Measurements from ENCODE around the gene RNH1.

Gene RNH1

GRCh38 chr11:506995-507726 is at the start of gene RNH1:
RNH1 (minus strand) TSS chr11:507242; CDS start chr11:502162, 5,080 bp downstream.
- DNase-seq (ENCODE audit: low spot score in 2 of 2) (peak; percentile 94 to 96), ATAC-seq (replicated peaks; ENCODE audit: extremely low read depth, poor library complexity, severe bottlenecking) (peak; percentile 66)
- H3K36me3 Mint-ChIP-seq (ENCODE audit: insufficient read depth), result peaks cover 27% of the 10 kb centered on the region
- peak within 1 kb of the TSS; percentile 98 for H3K27ac Mint-ChIP-seq (ENCODE audit: low read depth)
- H3K4me1 Mint-ChIP-seq, result peaks cover 9% of the 10 kb centered on the region
- no peaks in the 10 kb centered on the region for H3K27me3 Mint-ChIP-seq
- H3K9me3 Mint-ChIP-seq, result no peaks in the 10 kb centered on the region
- H3K4me3 Mint-ChIP-seq, result peak within 1 kb of the TSS; percentile 97

DNA sequence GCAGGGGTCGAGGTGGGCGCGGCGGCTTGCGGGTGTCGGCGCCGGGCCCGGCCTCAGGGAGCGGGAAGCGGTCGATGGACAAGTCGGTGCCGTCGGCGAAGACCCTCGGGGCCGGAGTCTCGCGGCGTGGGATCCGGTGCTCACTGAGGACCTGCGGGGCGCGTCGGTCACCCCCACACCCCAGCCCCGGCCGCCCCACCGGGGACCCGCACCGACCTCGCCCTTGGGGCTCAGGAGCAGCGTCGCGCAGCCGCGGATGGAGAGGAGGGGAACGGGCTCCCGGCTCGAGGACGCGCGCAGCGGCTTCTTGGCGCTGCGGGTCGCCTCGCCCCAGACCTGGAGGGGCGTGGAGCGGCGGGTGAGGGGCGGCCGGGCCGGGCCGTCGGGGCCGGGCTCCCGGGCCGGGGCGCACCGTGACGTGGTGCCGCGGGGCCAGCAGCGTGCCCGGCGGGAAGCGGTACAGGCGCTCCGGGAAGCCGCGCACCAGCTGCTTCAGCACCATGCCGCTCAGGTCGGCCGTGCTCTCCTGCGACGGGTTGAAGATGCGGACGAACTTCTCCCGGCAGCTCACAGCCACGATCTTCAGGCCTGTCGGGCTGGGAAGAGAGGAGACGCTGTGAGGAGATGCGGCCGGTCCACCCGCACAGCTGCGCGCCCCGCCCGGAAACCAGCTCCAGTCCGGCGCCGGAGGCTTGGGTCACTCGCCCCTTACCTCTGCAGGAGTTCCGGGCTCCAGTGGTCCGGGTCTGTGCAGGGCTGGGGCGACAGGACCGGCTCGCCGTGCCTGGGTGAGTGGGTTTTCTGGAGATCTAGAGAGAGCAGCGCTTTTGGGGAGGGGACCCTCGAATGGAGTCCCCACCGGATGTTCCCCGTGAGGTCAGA is 49.0 kb upstream of the RNH1 start:
- no peaks in the 10 kb centered on the region for H3K9me3 Mint-ChIP-seq
- no peak for DNase-seq (ENCODE audit: low spot score in 2 of 2)
- no peak for ATAC-seq (replicated peaks; ENCODE audit: extremely low read depth, poor library complexity, severe bottlenecking)
- H3K4me1 Mint-ChIP-seq, result peaks cover 8% of the 10 kb centered on the region
- peaks cover 6% of the 10 kb centered on the region for H3K36me3 Mint-ChIP-seq (ENCODE audit: insufficient read depth)
- no peak overlapping the region for H3K27ac Mint-ChIP-seq (ENCODE audit: low read depth)
- H3K27me3 Mint-ChIP-seq, result no peaks in the 10 kb centered on the region
- H3K4me3 Mint-ChIP-seq, result no peak overlapping the region

DNA sequence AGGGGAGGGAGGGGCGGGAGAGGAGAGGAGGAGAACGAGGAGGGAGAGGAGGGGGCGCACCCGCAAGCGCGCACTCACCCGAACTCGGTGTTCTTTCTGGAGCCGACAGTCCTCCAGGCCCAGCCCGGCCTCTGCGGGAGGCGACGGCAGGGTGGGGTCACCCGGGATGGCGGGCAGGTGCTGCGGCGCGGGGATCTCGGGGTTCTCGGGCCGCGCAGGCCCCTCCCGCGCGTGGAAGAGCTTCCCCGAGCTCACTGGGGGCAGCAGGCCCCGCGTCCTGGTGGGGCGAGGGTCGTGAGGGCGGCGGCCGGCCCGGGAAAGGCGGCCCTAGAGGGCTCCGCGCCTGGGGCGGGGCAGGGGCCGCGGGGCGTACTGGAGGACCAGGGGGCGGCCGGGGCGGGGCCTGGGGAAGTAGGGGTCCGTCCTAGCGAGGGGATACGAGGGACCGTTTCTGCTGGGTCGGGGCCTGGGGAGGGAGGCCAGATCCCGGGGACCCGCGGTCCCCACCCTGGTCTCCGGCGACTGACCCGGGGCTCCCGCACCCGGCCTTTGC is 48.3 kb upstream of the RNH1 start:
- ATAC-seq (replicated peaks; ENCODE audit: extremely low read depth, poor library complexity, severe bottlenecking) (no peak), DNase-seq (ENCODE audit: low spot score in 2 of 2) (no peak)

DNA sequence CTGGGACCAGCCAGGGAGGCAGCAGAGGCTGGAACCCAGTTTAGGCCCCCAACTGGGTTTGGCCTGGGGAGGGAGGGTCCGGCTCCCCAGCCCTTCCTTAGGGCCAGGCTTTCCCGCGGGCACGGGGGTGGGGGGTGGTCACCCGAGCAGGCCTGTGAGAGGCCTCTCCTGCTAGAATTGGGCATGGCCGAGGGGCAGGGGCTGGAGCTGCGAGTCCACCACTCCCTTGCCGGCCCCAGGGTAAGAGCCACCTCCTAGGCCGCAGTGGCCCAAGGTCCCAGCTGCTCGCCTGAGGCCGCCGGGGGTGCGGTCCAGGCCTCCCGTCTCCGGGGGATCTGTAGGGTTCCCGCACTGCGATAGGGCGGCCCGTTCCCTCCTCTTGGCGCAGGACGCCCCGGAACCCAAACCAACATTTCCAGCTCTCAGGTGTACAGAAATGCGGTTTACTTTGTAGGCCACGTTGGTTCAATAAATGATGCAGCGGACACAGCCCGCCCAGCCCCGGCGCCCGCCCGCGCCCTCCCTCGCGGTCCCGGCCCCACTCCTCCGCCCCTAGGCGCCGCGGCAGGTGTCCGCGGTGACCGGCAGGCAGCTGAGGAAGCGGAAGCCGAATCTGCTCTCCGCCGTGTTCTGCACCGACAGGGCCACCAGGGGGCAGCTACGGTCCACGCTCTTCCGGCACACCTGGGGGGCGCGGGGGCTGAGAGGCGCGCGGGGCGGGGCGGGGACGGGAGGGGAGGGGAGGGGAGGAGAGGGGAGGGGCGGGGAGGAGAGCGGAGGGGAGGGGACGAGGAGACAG is 47.6 kb upstream of the RNH1 start:
- peak overlapping the region; percentile 46 for H3K4me3 Mint-ChIP-seq
- peaks cover 3% of the 10 kb centered on the region for H3K36me3 Mint-ChIP-seq (ENCODE audit: insufficient read depth)
- peaks cover 1% of the 10 kb centered on the region for H3K4me1 Mint-ChIP-seq
- peak; percentile 69 for ATAC-seq (replicated peaks; ENCODE audit: extremely low read depth, poor library complexity, severe bottlenecking)
- no peaks in the 10 kb centered on the region for H3K27me3 Mint-ChIP-seq
- no peaks in the 10 kb centered on the region for H3K9me3 Mint-ChIP-seq
- H3K27ac Mint-ChIP-seq (ENCODE audit: low read depth), result no peak overlapping the region
- peak in 1 of 2 donors; percentile 60 for DNase-seq (ENCODE audit: low spot score in 2 of 2)

More for the DNA sequence above, 48.3 kb upstream of the RNH1 start:
- Mint-ChIP-seq H3K36me3 (ENCODE audit: insufficient read depth) (peaks cover 7% of the 10 kb centered on the region), H3K4me1 (peaks cover 8% of the 10 kb centered on the region), H3K27me3 (no peaks in the 10 kb centered on the region), H3K4me3 (peak overlapping the region; percentile 46), H3K27ac (ENCODE audit: low read depth) (no peak overlapping the region), H3K9me3 (no peaks in the 10 kb centered on the region)

- DNase-seq (ENCODE audit: low spot score in 2 of 2) (no peak), ATAC-seq (replicated peaks; ENCODE audit: extremely low read depth, poor library complexity, severe bottlenecking) (no peak)
- no peak overlapping the region for H3K4me3 Mint-ChIP-seq
- H3K27ac Mint-ChIP-seq (ENCODE audit: low read depth), result no peak overlapping the region
- peaks cover 4% of the 10 kb centered on the region for H3K36me3 Mint-ChIP-seq (ENCODE audit: insufficient read depth)
- H3K9me3 Mint-ChIP-seq, result no peaks in the 10 kb centered on the region
- H3K4me1 Mint-ChIP-seq, result no peaks in the 10 kb centered on the region
- H3K27me3 Mint-ChIP-seq, result no peaks in the 10 kb centered on the region
Observed at GRCh38 chr11:553988-554340, 46.9 kb upstream of the RNH1 start.

DNA sequence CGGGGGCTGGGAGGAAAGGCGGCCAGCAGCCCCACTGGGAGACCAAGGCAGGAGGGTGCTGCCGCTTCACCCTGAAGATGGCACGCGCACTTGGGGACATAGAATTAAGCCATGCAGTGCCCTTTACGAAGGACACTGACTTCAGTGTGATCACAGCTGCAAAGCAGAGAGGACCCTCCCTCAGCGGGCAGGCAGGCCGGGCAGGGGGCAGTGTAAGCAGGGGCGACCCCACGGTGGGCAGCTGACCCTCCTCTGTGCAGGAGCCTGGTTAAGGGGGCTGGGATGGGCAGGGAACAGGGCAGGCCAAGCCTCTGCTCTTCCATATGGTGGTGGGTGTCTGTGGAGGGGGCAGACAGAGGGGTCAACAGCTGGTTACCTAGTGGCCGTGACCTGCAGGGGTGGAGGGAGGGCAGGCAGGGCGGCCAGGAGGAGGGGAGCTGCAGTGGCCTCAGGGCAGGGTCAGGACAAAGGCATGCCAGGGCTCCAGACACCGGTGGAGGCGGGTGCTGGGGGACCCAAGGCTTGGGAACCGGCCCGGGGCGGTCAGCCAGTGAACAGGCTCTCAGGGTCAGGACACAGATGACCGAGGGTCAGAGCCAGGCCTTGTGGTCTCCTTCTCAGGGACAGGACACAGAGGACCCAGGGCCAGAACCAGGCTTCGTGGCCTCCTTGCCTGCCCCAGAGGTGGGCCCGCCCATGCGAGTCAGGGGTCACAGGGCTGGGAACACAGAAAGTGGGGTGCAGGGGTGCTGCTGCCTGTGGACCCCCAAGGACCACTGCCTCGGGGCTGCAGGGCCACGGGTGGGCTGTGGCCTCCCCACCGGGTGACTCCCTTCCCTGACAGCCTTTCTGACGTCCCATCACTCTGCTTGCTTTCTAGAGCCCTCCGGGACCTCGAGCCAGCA is 46.3 kb upstream of the RNH1 start:
- Mint-ChIP-seq H3K27ac (ENCODE audit: low read depth) (no peak overlapping the region), H3K36me3 (ENCODE audit: insufficient read depth) (peaks cover 4% of the 10 kb centered on the region), H3K4me3 (no peak overlapping the region), H3K9me3 (no peaks in the 10 kb centered on the region), H3K4me1 (no peaks in the 10 kb centered on the region), H3K27me3 (no peaks in the 10 kb centered on the region)
- DNase-seq (ENCODE audit: low spot score in 2 of 2) (no peak), ATAC-seq (replicated peaks; ENCODE audit: extremely low read depth, poor library complexity, severe bottlenecking) (no peak)

DNA sequence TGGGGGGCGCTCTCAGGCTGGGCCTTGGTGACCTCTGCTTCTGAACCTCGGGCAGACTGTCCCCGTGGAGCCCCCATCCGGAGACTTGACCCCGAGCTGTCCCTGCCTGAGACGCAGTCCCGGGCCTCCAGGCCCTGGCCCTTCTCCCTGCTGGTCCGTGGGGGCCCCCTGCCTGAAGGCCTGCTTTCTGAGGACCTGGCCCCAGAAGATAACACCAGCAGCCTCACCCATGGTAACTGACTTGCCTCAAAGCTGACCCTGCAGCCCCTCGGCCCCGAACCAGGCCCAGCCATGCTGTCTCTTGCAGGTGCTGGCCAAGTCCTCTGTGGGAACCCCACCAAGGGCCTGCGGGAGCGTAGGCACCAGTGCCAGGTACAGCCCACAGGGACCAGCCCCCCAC is 44.6 kb upstream of the RNH1 start:
- Mint-ChIP-seq H3K36me3 (ENCODE audit: insufficient read depth) (peaks cover 4% of the 10 kb centered on the region), H3K27ac (ENCODE audit: low read depth) (no peak overlapping the region), H3K27me3 (no peaks in the 10 kb centered on the region), H3K9me3 (no peaks in the 10 kb centered on the region), H3K4me3 (no peak overlapping the region), H3K4me1 (no peaks in the 10 kb centered on the region)
- DNase-seq (ENCODE audit: low spot score in 2 of 2) (no peak), ATAC-seq (replicated peaks; ENCODE audit: extremely low read depth, poor library complexity, severe bottlenecking) (no peak)

GRCh38 chr11:551131-551530 is 44.1 kb upstream of the RNH1 start:
- ATAC-seq (replicated peaks; ENCODE audit: extremely low read depth, poor library complexity, severe bottlenecking) (no peak), DNase-seq (ENCODE audit: low spot score in 2 of 2) (no peak)
- Mint-ChIP-seq H3K27me3 (no peaks in the 10 kb centered on the region), H3K4me1 (no peaks in the 10 kb centered on the region), H3K4me3 (no peak overlapping the region), H3K36me3 (ENCODE audit: insufficient read depth) (peaks cover 4% of the 10 kb centered on the region), H3K9me3 (no peaks in the 10 kb centered on the region), H3K27ac (ENCODE audit: low read depth) (no peak overlapping the region)

DNA sequence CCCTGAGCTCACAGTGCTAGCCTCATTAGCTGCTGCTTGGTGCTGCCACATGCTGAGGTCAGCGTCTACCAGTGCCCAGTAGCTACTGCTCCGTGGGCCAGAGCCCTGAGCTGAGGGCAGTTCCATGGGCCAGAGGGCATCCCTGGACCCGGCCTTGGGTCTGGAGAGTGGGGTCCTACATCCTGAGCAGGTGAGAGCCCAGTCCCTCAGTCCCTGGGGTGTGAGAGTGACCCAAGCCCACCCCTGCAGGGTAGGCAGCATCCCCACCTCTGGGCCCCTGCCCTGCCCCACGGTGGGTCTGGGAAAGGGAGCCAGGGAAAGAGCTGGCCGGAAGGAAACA is 43.7 kb upstream of the RNH1 start:
- peaks cover 2% of the 10 kb centered on the region for H3K36me3 Mint-ChIP-seq (ENCODE audit: insufficient read depth)
- no peaks in the 10 kb centered on the region for H3K4me1 Mint-ChIP-seq
- H3K9me3 Mint-ChIP-seq, result no peaks in the 10 kb centered on the region
- ATAC-seq (replicated peaks; ENCODE audit: extremely low read depth, poor library complexity, severe bottlenecking) (no peak), DNase-seq (ENCODE audit: low spot score in 2 of 2) (no peak)
- H3K27ac Mint-ChIP-seq (ENCODE audit: low read depth), result no peak overlapping the region
- no peaks in the 10 kb centered on the region for H3K27me3 Mint-ChIP-seq
- H3K4me3 Mint-ChIP-seq, result no peak overlapping the region

GRCh38 chr11:550021-550745 is 43.1 kb upstream of the RNH1 start:
- Mint-ChIP-seq H3K4me3 (no peak overlapping the region), H3K4me1 (no peaks in the 10 kb centered on the region), H3K27ac (ENCODE audit: low read depth) (no peak overlapping the region), H3K9me3 (no peaks in the 10 kb centered on the region), H3K27me3 (no peaks in the 10 kb centered on the region), H3K36me3 (ENCODE audit: insufficient read depth) (peaks cover 2% of the 10 kb centered on the region)
- ATAC-seq (replicated peaks; ENCODE audit: extremely low read depth, poor library complexity, severe bottlenecking) (no peak), DNase-seq (ENCODE audit: low spot score in 2 of 2) (no peak)

All from central memory CD8-positive, alpha-beta T cell (primary cell).